PFSK-1 (cell line): ENCODE measurements around the gene CYP3A7.

Experiments used
- REST ChIP-seq, 2 experiments: IDR thresholded peaks; 2 replicates each; pipeline versions ENCODE4 v1.6.1 to v1.8.0; 2011 to 2012; ENCODE audit warnings: low read depth in 2 of 2, low read length in 2 of 2, control low read depth in 1 of 2, inconsistent platforms in 1 of 2, mild to moderate bottlenecking in 1 of 2, moderate library complexity in 1 of 2; ENCODE audit not compliant: insufficient read depth in 1 of 2
- TAF1 ChIP-seq: IDR thresholded peaks from 2 replicates; pipeline ENCODE4 v1.6.1; 2012; ENCODE audit warnings: low read length, control low read depth, borderline replicate concordance; ENCODE audit not compliant: insufficient read depth

GRCh38 chr7:99752356-99752755 is 17.4 kb upstream of the CYP3A7 start:
- no peak for TF ChIP-seq TAF1
- TF ChIP-seq REST (IDR thresholded peaks at IDR 0.05; ENCODE audit: insufficient read depth in 1 of 2, low read depth in 2 of 2, low read length in 2 of 2): no peak
